ENCODE results near the gene ABRAXAS1. TPM values are rescaled to one million over a fixed set of nuclear protein-coding genes. Genes with fewer than 3 reads are reported as not detected.
A peak's percentile ranks its signal among the peaks of the same experiment; 100 is the strongest.
"Not testable (repeated sequence)": the region's sequence is repeated elsewhere in the genome, so short reads cannot be mapped to it uniquely, and the experiment has no call there.

ABRAXAS1 gene
- total and polyA plus RNA-seq, 2 donors (not counting 1 experiment from before 2014, with no cell fraction given), result 5.4 to 38.4 TPM

DNA sequence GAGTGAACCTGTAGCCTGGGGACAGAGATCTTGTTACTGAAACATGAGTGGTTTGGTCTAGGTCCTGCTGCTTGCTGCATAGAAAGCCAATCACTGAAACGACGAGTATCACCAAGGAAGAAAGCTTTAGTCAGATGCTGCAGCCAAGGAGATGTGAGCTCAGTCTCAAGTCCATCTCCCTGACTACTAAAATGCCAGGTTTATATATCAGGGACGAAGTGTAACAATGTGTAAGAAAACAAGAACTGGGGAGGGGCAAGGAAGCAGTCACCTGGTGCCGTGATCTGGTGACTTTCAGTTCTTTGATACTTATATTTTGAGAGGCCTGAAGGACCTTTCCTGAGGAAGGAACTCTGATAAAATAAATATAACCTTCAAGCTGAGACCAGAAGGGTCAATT, 19.6 kb upstream of the ABRAXAS1 start:
- ChIA-PET CTCF (interaction anchor here (0.9 to 1.2 kb wide), 3 partner anchors 133 to 137 kb away, joined by 3 read pairs; no protein-coding TSS in a partner anchor), POLR2A (no interaction called here)
- Mint-ChIP-seq H3K27ac (no peak overlapping the region), H3K4me3 (no peak overlapping the region), H3K9me3 (ENCODE audit: insufficient read depth) (no peaks in the 10 kb centered on the region), H3K27me3 (no peaks in the 10 kb centered on the region), H3K4me1 (peaks cover 3% of the 10 kb centered on the region)
- H3K27ac ChIP-seq (ENCODE audit: low read length in 2 of 2), result no peak overlapping the region
- no peak overlapping the region for H3K4me3 ChIP-seq (ENCODE audit: control extremely low read depth in 1 of 5, extremely low read depth in 1 of 5, insufficient read depth in 1 of 5, low read depth in 2 of 5, low read length in 4 of 5)
- H3K9ac ChIP-seq (ENCODE audit: low read length), result no peak overlapping the region
- H2AFZ ChIP-seq (ENCODE audit: insufficient read depth, low read depth, low read length, poor library complexity, severe bottlenecking), result peak overlapping the region; percentile 40
- no peaks in the 10 kb centered on the region for H3K27me3 ChIP-seq (replicated peaks in 1 of 4; ENCODE audit: control extremely low read depth in 1 of 4, control insufficient read depth in 3 of 4, insufficient read depth in 4 of 4, low read length in 3 of 4)
- intact Hi-C loops (cut with micrococcal nuclease), result no loop called here
- no peak overlapping the region for H3K4me2 ChIP-seq (replicated peaks; ENCODE audit: low read depth, low read length, poor library complexity, severe bottlenecking)
- no peaks in the 10 kb centered on the region for H4K20me1 ChIP-seq (ENCODE audit: control insufficient read depth, insufficient read depth, low read length, poor library complexity, severe bottlenecking)
- no peak for ATAC-seq (ENCODE audit: low read depth)
- H3K9me3 ChIP-seq (ENCODE audit: control extremely low read depth in 1 of 3, control insufficient read depth in 2 of 3, insufficient read depth in 1 of 3, low read length in 2 of 3), result no peaks in the 10 kb centered on the region
- DNase-seq, result no peak
- TF ChIP-seq EZH2 (IDR thresholded peaks at IDR 0.05; ENCODE audit: borderline replicate concordance, insufficient read depth, low read depth, low read length, poor library complexity, severe bottlenecking) (no peak), CTCF (IDR thresholded peaks at IDR 0.05) (no peak)
- no peaks in the 10 kb centered on the region for H3K36me3 ChIP-seq (replicated peaks in 1 of 2; ENCODE audit: control extremely low read depth in 1 of 2, control insufficient read depth in 1 of 2, extremely low read depth in 1 of 2, insufficient read depth in 2 of 2, low read length in 1 of 2)
- 67% methylated on average over 2 of the region's 4 CpGs for WGBS (ENCODE audit: insufficient coverage)
- no peaks in the 10 kb centered on the region for H3K79me2 ChIP-seq (ENCODE audit: control insufficient read depth, insufficient read depth, low read length)
- H3K4me1 ChIP-seq (ENCODE audit: control insufficient read depth in 2 of 2, insufficient read depth in 2 of 2, low read length in 2 of 2), result no peaks in the 10 kb centered on the region

DNA sequence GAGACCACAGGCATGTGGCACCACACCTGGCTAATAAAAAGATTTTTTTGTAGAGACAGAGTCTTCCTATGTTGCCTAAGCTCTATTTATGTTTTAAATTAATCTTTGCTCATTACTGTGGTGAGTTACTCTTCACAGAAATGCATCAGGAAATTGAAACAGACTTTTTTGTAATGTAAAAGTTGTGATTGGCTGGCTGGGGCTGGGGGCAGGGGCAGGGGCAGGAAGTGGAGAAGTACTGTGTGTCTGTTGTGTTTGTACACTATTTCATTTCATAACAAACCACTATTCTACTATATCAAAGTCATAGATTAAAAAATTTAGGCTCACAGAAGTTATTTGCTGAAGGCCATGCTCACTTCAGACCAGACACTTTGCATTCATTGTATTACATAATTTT, 19.1 kb upstream of the ABRAXAS1 start:
- H3K36me3 ChIP-seq (replicated peaks in 1 of 2; ENCODE audit: control extremely low read depth in 1 of 2, control insufficient read depth in 1 of 2, extremely low read depth in 1 of 2, insufficient read depth in 2 of 2, low read length in 1 of 2), result no peaks in the 10 kb centered on the region
- TF ChIP-seq CTCF (IDR thresholded peaks at IDR 0.05), result no peak
- no peak for TF ChIP-seq EZH2 (IDR thresholded peaks at IDR 0.05; ENCODE audit: borderline replicate concordance, insufficient read depth, low read depth, low read length, poor library complexity, severe bottlenecking)
- DNase-seq (no peak), ATAC-seq (ENCODE audit: low read depth) (no peak)
- H3K9ac ChIP-seq (ENCODE audit: low read length), result no peak overlapping the region
- intact Hi-C loops (cut with micrococcal nuclease), result no loop called here
- no peak overlapping the region for H3K4me3 Mint-ChIP-seq
- ChIA-PET CTCF (interaction anchor here (0.9 to 1.2 kb wide), 3 partner anchors 134 to 137 kb away, joined by 3 read pairs; no protein-coding TSS in a partner anchor), POLR2A (no interaction called here)
- no peaks in the 10 kb centered on the region for H3K79me2 ChIP-seq (ENCODE audit: control insufficient read depth, insufficient read depth, low read length)
- no peaks in the 10 kb centered on the region for H3K27me3 ChIP-seq (replicated peaks in 1 of 4; ENCODE audit: control extremely low read depth in 1 of 4, control insufficient read depth in 3 of 4, insufficient read depth in 4 of 4, low read length in 3 of 4)
- H3K27ac Mint-ChIP-seq, result no peak overlapping the region
- no peaks in the 10 kb centered on the region for H3K27me3 Mint-ChIP-seq
- H4K20me1 ChIP-seq (ENCODE audit: control insufficient read depth, insufficient read depth, low read length, poor library complexity, severe bottlenecking), result no peaks in the 10 kb centered on the region
- H3K4me1 Mint-ChIP-seq, result peaks cover 3% of the 10 kb centered on the region
- no peak overlapping the region for H3K27ac ChIP-seq (ENCODE audit: low read length in 2 of 2)
- no peak overlapping the region for H3K4me2 ChIP-seq (replicated peaks; ENCODE audit: low read depth, low read length, poor library complexity, severe bottlenecking)
- no peaks in the 10 kb centered on the region for H3K9me3 ChIP-seq (ENCODE audit: control extremely low read depth in 1 of 3, control insufficient read depth in 2 of 3, insufficient read depth in 1 of 3, low read length in 2 of 3)
- no peaks in the 10 kb centered on the region for H3K4me1 ChIP-seq (ENCODE audit: control insufficient read depth in 2 of 2, insufficient read depth in 2 of 2, low read length in 2 of 2)
- H3K4me3 ChIP-seq (ENCODE audit: control extremely low read depth in 1 of 5, extremely low read depth in 1 of 5, insufficient read depth in 1 of 5, low read depth in 2 of 5, low read length in 4 of 5), result no peak overlapping the region
- H2AFZ ChIP-seq (ENCODE audit: insufficient read depth, low read depth, low read length, poor library complexity, severe bottlenecking), result peak overlapping the region; percentile 40
- no peaks in the 10 kb centered on the region for H3K9me3 Mint-ChIP-seq (ENCODE audit: insufficient read depth)

- H3K4me1 Mint-ChIP-seq; H3K79me2 ChIP-seq (ENCODE audit: control insufficient read depth, insufficient read depth, low read length); H3K9ac ChIP-seq (ENCODE audit: low read length); H3K27me3 Mint-ChIP-seq; H3K4me2 ChIP-seq (replicated peaks; ENCODE audit: low read depth, low read length, poor library complexity, severe bottlenecking); intact Hi-C loops (cut with micrococcal nuclease); H3K4me1 ChIP-seq (ENCODE audit: control insufficient read depth in 2 of 2, insufficient read depth in 2 of 2, low read length in 2 of 2); H2AFZ ChIP-seq (ENCODE audit: insufficient read depth, low read depth, low read length, poor library complexity, severe bottlenecking); H3K4me3 ChIP-seq (ENCODE audit: control extremely low read depth in 1 of 5, extremely low read depth in 1 of 5, insufficient read depth in 1 of 5, low read depth in 2 of 5, low read length in 4 of 5); H3K9me3 ChIP-seq (ENCODE audit: control extremely low read depth in 1 of 3, control insufficient read depth in 2 of 3, insufficient read depth in 1 of 3, low read length in 2 of 3); H3K4me3 Mint-ChIP-seq; H3K36me3 ChIP-seq (replicated peaks in 1 of 2; ENCODE audit: control extremely low read depth in 1 of 2, control insufficient read depth in 1 of 2, extremely low read depth in 1 of 2, insufficient read depth in 2 of 2, low read length in 1 of 2); ATAC-seq (ENCODE audit: low read depth); H3K27ac ChIP-seq (ENCODE audit: low read length in 2 of 2); H3K27me3 ChIP-seq (replicated peaks in 1 of 4; ENCODE audit: control extremely low read depth in 1 of 4, control insufficient read depth in 3 of 4, insufficient read depth in 4 of 4, low read length in 3 of 4); DNase-seq; H3K9me3 Mint-ChIP-seq (ENCODE audit: insufficient read depth); POLR2A ChIA-PET; H4K20me1 ChIP-seq (ENCODE audit: control insufficient read depth, insufficient read depth, low read length, poor library complexity, severe bottlenecking); H3K27ac Mint-ChIP-seq; CTCF ChIA-PET: not testable (repeated sequence)
- WGBS (ENCODE audit: insufficient coverage), result 100% methylated on average over 1 of the region's 3 CpGs
Observed at GRCh38 chr4:83501671-83502070, 16.8 kb upstream of the ABRAXAS1 start.
